Neuronal stem cell (in vitro differentiated cells): Measurements from ENCODE around the gene AGAP1.
A peak's percentile ranks its signal among the peaks of the same experiment; 100 is the strongest.

Experiments
- DNase-seq: peaks from one replicate; pipeline ENCODE4 v3.0.0-alpha.2; 2013; ENCODE audit warnings: low spot score
- H2AFZ ChIP-seq: one replicate; pipeline ENCODE4 v1.6.1; 2013; ENCODE audit warnings: mild to moderate bottlenecking, low read length, inconsistent platforms
- H2AK5ac ChIP-seq: 2 replicates; pipeline ENCODE4 v1.6.1; 2013; ENCODE audit warnings: low read depth, mild to moderate bottlenecking, inconsistent platforms, low read length, moderate library complexity, mixed read lengths
- H2BK120ac ChIP-seq: 2 replicates; pipeline ENCODE4 v1.6.1; 2013; ENCODE audit warnings: low read depth, mild to moderate bottlenecking, inconsistent platforms, low read length, moderate library complexity, mixed read lengths
- H2BK12ac ChIP-seq: one replicate; pipeline ENCODE4 v1.6.1; 2013; ENCODE audit warnings: low read length, inconsistent platforms
- H2BK15ac ChIP-seq: 2 replicates; pipeline ENCODE4 v1.6.1; 2013; ENCODE audit warnings: mild to moderate bottlenecking, low read length, inconsistent platforms, mixed read lengths
- H2BK5ac ChIP-seq: one replicate; pipeline ENCODE4 v1.6.1; 2013; ENCODE audit warnings: inconsistent platforms, mild to moderate bottlenecking, low read length, moderate library complexity
- H3K14ac ChIP-seq: one replicate; pipeline ENCODE4 v1.6.1; 2013; ENCODE audit warnings: low read length, inconsistent platforms
- H3K18ac ChIP-seq: 2 replicates; pipeline ENCODE4 v1.6.1; 2013; ENCODE audit warnings: low read length, inconsistent platforms
- H3K23ac ChIP-seq: 2 replicates; pipeline ENCODE4 v1.6.1; 2013; ENCODE audit warnings: low read depth, mild to moderate bottlenecking, mixed read lengths, low read length, inconsistent platforms; ENCODE audit not compliant: poor library complexity
- H3K27ac ChIP-seq: replicated peaks from 3 replicates; pipeline ENCODE4 v1.5.1; 2013; ENCODE audit warnings: low read length, inconsistent platforms
- H3K27me3 ChIP-seq, 3 experiments: 2 replicates each; pipeline ENCODE4 v1.6.1; 2013; ENCODE audit warnings: low read length in 3 of 3, mild to moderate bottlenecking in 2 of 3, inconsistent platforms in 1 of 3, low read depth in 1 of 3, mixed read lengths in 1 of 3, moderate library complexity in 1 of 3; ENCODE audit not compliant: control insufficient read depth in 3 of 3, insufficient read depth in 3 of 3
- H3K36me3 ChIP-seq, 2 donors: replicated peaks in 1 of 2; 2 replicates each; pipeline ENCODE4 v1.6.1; 2013; ENCODE audit warnings: low read length in 2 of 2; ENCODE audit not compliant: control insufficient read depth in 2 of 2, insufficient read depth in 2 of 2
- H3K4ac ChIP-seq: 2 replicates; pipeline ENCODE4 v1.6.1; 2013; ENCODE audit warnings: inconsistent platforms, mild to moderate bottlenecking, low read length, moderate library complexity
- H3K4me1 ChIP-seq, 2 donors: 1 replicate in 1 of 2; 2 replicates in 1 of 2; pipeline ENCODE4 v1.6.1; 2013; ENCODE audit warnings: low read length in 2 of 2, low read depth in 1 of 2; ENCODE audit not compliant: control insufficient read depth in 2 of 2, insufficient read depth in 1 of 2
- H3K4me2 ChIP-seq: one replicate; pipeline ENCODE4 v1.6.1; 2013; ENCODE audit warnings: mild to moderate bottlenecking, low read length, inconsistent platforms; ENCODE audit not compliant: insufficient read depth, poor library complexity, severe bottlenecking
- H3K4me3 ChIP-seq, 2 donors: 2 replicates each; pipeline ENCODE4 v1.5.1; 2013; ENCODE audit warnings: low read length in 2 of 2, mild to moderate bottlenecking in 2 of 2, inconsistent platforms in 1 of 2, moderate library complexity in 1 of 2
- H3K79me1 ChIP-seq: one replicate; pipeline ENCODE4 v1.6.1; 2013; ENCODE audit warnings: low read depth, mild to moderate bottlenecking, inconsistent platforms, low read length, moderate library complexity
- H3K9ac ChIP-seq: one replicate; pipeline ENCODE4 v1.6.1; 2013; ENCODE audit warnings: mild to moderate bottlenecking, low read depth, low read length, inconsistent platforms; ENCODE audit not compliant: poor library complexity
- H3K9me3 ChIP-seq, 2 donors: replicated peaks in 1 of 2; 2 replicates each; pipeline versions ENCODE3 to v1.6.1; 2013; ENCODE audit warnings: low read length in 2 of 2, mild to moderate bottlenecking in 2 of 2, inconsistent platforms in 1 of 2, low read depth in 1 of 2, mixed read lengths in 1 of 2, moderate library complexity in 1 of 2; ENCODE audit not compliant: control insufficient read depth in 2 of 2, insufficient read depth in 1 of 2
- H4K8ac ChIP-seq: one replicate; pipeline ENCODE4 v1.6.1; 2013; ENCODE audit warnings: low read depth, mild to moderate bottlenecking, inconsistent platforms, low read length, moderate library complexity
- H4K91ac ChIP-seq: one replicate; pipeline ENCODE4 v1.6.1; 2013; ENCODE audit warnings: low read length, low read depth, mild to moderate bottlenecking, inconsistent platforms; ENCODE audit not compliant: poor library complexity
- WGBS, 2 donors: extraction: QIAGEN DNeasy Blood & Tissue Kit; methylation state at CpG; one replicate each; pipeline ENCODE4 v1.1.7; 2013; ENCODE audit warnings: missing lambda C conversion rate in 2 of 2, mixed read lengths in 1 of 2; ENCODE audit not compliant: insufficient read length in 2 of 2, insufficient replicate concordance in 1 of 2; ENCODE audit errors: extremely low coverage in 2 of 2; 5-methylcytosine and 5-hydroxymethylcytosine counted together

The AGAP1 gene

DNA sequence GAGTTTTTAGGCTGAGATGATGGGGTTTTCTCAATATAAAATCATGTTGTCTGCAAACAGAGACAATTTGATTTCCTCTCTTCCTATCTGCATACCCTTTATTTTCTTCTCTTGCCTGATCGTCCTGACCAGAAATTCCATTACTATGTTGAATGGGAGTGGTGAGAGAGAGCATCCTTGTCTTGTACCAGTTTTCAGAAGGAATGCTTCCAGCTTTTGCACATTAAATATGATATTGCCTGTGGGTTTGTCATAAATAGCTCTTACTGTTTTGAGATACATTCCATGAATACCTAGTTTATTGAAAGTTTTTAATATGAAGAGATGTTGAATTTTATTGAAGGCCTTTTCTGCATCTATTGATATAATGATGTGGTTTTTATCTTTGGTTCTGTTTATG, 492.5 kb downstream of the AGAP1 start:
- Histone ChIP-seq H3K27me3 (no peaks in the 10 kb centered on the region), H3K36me3 (peaks cover 0 to 27% of the 10 kb centered on the region in 2 donors), H3K9me3 (no peaks in the 10 kb centered on the region), H3K4me3 (no peak overlapping the region), H3K23ac (no peak overlapping the region), H3K79me1 (peaks cover 4% of the 10 kb centered on the region), H3K14ac (no peak overlapping the region), H3K27ac (no peak overlapping the region), H2AFZ (no peak overlapping the region), H2BK15ac (no peak overlapping the region), H3K9ac (no peak overlapping the region), H2BK5ac (no peak overlapping the region), H4K91ac (no peak overlapping the region), H2BK120ac (no peak overlapping the region), H3K4ac (no peak overlapping the region), H3K4me2 (no peak overlapping the region), H2BK12ac (no peak overlapping the region), H3K4me1 (peaks cover 0 to 5% of the 10 kb centered on the region in 2 donors), H2AK5ac (no peak overlapping the region), H4K8ac (no peak overlapping the region), H3K18ac (no peak overlapping the region)
- DNase-seq = no peak
- WGBS, 2 donors = no CpG with 5 or more reads among the region's 1 CpG

DNA sequence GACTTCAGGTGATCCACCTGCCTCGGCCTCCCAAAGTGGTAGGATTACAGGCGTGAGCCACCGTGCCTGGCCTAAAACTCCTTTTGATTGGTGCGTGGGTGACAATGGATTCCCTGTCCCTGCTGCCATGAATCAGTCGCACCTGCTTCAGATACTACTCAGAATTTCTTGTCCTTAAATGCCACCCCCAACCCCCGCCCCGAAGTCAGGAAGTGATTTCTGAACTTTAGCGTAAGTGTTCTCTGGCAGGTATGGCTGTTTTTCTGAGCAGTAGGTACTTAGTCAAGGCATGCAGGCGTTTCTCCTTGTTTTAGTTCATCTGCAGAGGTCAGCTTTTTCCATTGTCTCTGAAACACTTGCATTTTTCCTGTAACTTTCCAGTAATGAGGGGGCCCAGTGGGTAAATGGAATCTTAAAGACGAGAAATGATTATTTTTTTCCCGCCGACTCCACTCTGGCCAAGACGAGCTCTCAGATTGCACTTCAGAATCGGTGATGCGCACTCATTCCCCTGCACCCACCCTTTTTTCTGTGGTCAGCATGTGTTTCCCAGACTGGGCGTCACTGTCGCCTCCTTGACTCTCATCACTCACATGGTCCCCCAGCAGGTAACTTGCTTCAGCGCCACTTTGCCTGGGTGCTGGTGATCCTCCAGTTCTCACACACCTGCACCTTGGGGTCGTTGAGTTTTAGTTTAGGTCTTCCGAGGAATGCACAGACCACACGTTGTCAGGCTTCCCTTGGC, 494.6 kb downstream of the AGAP1 start:
- Histone ChIP-seq H3K14ac (no peak overlapping the region), H4K91ac (no peak overlapping the region), H3K27me3 (no peaks in the 10 kb centered on the region), H3K23ac (no peak overlapping the region), H2BK15ac (no peak overlapping the region), H3K4me3 (no peak overlapping the region), H3K9me3 (no peaks in the 10 kb centered on the region), H3K79me1 (peaks cover 4% of the 10 kb centered on the region), H3K4ac (no peak overlapping the region), H3K18ac (no peak overlapping the region), H3K9ac (no peak overlapping the region), H2AFZ (no peak overlapping the region), H4K8ac (no peak overlapping the region), H2BK120ac (no peak overlapping the region), H3K4me1 (peaks cover 0 to 5% of the 10 kb centered on the region in 2 donors), H3K4me2 (no peak overlapping the region), H3K27ac (no peak overlapping the region), H3K36me3 (peaks cover 0 to 28% of the 10 kb centered on the region in 2 donors), H2BK12ac (no peak overlapping the region), H2BK5ac (no peak overlapping the region), H2AK5ac (no peak overlapping the region)
- WGBS, 2 donors = no CpG with 5 or more reads among the region's 21 CpGs
- no peak for DNase-seq

DNA sequence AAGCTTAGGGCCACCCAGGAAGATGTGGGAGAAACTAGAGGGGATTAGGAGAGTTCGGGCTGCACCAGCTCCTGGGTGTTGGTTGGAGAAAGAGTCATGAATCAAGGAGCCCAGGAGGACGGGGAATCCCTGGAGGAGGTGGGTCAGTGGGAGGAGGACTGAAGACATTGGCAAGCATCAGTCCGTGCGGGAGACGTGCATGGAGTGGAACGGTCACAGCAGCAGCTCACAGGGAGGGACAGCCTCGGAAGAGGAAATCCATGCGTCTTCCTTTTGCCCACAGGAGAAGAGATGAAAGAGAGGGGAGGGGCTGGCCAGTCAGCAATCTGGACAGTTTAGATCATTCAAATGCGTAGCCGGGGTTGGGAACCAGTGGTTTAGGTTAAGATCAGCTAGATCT, 495.7 kb downstream of the AGAP1 start:
- Histone ChIP-seq H3K23ac (peak overlapping the region; percentile 45), H2BK120ac (no peak overlapping the region), H3K79me1 (peaks cover 4% of the 10 kb centered on the region), H3K27ac (no peak overlapping the region), H3K4ac (no peak overlapping the region), H4K91ac (no peak overlapping the region), H3K4me2 (no peak overlapping the region), H3K9me3 (no peaks in the 10 kb centered on the region), H3K4me3 (no peak overlapping the region), H4K8ac (no peak overlapping the region), H3K4me1 (peaks cover 0 to 5% of the 10 kb centered on the region in 2 donors), H3K18ac (no peak overlapping the region), H3K36me3 (peaks cover 0 to 17% of the 10 kb centered on the region in 2 donors), H2AK5ac (no peak overlapping the region), H2BK5ac (no peak overlapping the region), H3K9ac (no peak overlapping the region), H3K27me3 (no peaks in the 10 kb centered on the region), H2BK12ac (no peak overlapping the region), H3K14ac (no peak overlapping the region), H2AFZ (no peak overlapping the region), H2BK15ac (no peak overlapping the region)
- WGBS, 2 donors = no CpG with 5 or more reads among the region's 10 CpGs
- no peak for DNase-seq

DNA sequence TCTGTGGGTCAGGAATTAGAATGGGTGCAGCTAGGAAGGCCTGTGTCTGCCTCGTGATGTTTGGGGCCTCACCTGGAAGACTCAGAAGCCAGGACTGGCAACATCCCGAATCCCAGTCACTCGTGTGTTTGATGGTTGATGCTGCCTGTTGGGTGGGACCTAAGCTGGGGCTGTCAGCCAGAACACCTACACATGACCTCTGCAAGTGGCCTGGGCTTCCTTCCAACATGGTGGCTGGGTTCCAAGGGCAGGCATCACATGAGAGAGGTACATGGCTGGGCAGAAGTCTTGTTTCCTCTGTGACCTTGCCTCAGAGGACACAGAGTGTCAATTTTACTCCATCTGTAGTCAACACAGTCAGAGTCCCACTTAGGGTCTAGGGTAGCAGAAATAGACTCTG, 496.5 kb downstream of the AGAP1 start:
- DNase-seq = no peak
- WGBS, 2 donors = no CpG with 5 or more reads among the region's 3 CpGs
- Histone ChIP-seq H3K27ac (no peak overlapping the region), H3K23ac (no peak overlapping the region), H2BK120ac (no peak overlapping the region), H2AFZ (no peak overlapping the region), H4K8ac (no peak overlapping the region), H2BK5ac (no peak overlapping the region), H3K18ac (no peak overlapping the region), H3K9me3 (no peaks in the 10 kb centered on the region), H3K4me3 (no peak overlapping the region), H2BK12ac (no peak overlapping the region), H3K4me1 (peaks cover 0 to 5% of the 10 kb centered on the region in 2 donors), H3K4ac (no peak overlapping the region), H4K91ac (no peak overlapping the region), H3K4me2 (no peak overlapping the region), H3K27me3 (no peaks in the 10 kb centered on the region), H3K9ac (no peak overlapping the region), H2AK5ac (no peak overlapping the region), H3K79me1 (peaks cover 4% of the 10 kb centered on the region), H2BK15ac (no peak overlapping the region), H3K14ac (no peak overlapping the region), H3K36me3 (peaks cover 0 to 17% of the 10 kb centered on the region in 2 donors)
